KMS-11 (cell line): ENCODE data around the gene UBE2M.

Experiments used
- H2AFZ ChIP-seq: fragments of 200-600 bp; sonication (generic); 2 replicates; pipeline ENCODE4 v1.6.1; 2016; ENCODE audit warnings: antibody characterized with exemption, mixed run types, low read depth
- H3K27ac ChIP-seq: fragments of 200-600 bp; sonication (generic); 2 replicates; pipeline ENCODE4 v1.6.1; 2016; ENCODE audit warnings: mild to moderate bottlenecking, mixed run types
- H3K27me3 ChIP-seq: fragments of 200-600 bp; sonication (generic); 2 replicates; pipeline ENCODE4 v1.6.1; 2017; ENCODE audit warnings: mild to moderate bottlenecking, low read depth, mixed run types, moderate library complexity; ENCODE audit not compliant: insufficient read depth
- H3K36me3 ChIP-seq: fragments of 200-600 bp; sonication (generic); 2 replicates; pipeline ENCODE4 v1.6.1; 2017; ENCODE audit warnings: mild to moderate bottlenecking, mixed run types; ENCODE audit not compliant: insufficient read depth
- H3K4me1 ChIP-seq: fragments of 200-600 bp; sonication (generic); 2 replicates; pipeline ENCODE4 v1.6.1; 2016; ENCODE audit warnings: mild to moderate bottlenecking, low read depth, mixed run types; ENCODE audit not compliant: poor library complexity, severe bottlenecking
- H3K4me2 ChIP-seq: fragments of 200-600 bp; sonication (generic); 2 replicates; pipeline ENCODE4 v1.7.0; 2016; ENCODE audit warnings: mild to moderate bottlenecking, mixed run types
- H3K4me3 ChIP-seq: fragments of 200-600 bp; sonication (generic); IDR thresholded peaks from 2 replicates; pipeline ENCODE4 v1.6.1; 2017; ENCODE audit warnings: low read depth, low read length, mixed read lengths; ENCODE audit not compliant: insufficient read depth
- H3K79me2 ChIP-seq: fragments of 200-600 bp; sonication (generic); 2 replicates; pipeline ENCODE4 v1.6.1; 2016; ENCODE audit warnings: low read depth, mixed run types; ENCODE audit not compliant: insufficient read depth
- H3K9ac ChIP-seq: fragments of 200-600 bp; sonication (generic); 2 replicates; pipeline ENCODE4 v1.6.1; 2016; ENCODE audit warnings: mild to moderate bottlenecking, mixed run types
- H4K20me1 ChIP-seq: fragments of 200-600 bp; sonication (generic); 2 replicates; pipeline ENCODE4 v1.6.1; 2016; ENCODE audit warnings: mild to moderate bottlenecking, mixed run types; ENCODE audit not compliant: insufficient read depth
- CTCF ChIP-seq: fragments of 200-600 bp; sonication (generic); conservative IDR thresholded peaks from 2 replicates; pipeline ENCODE4 v1.6.1; 2017; ENCODE audit warnings: low read depth, mild to moderate bottlenecking, antibody characterized with exemption, low read length, moderate library complexity, mixed read lengths

The UBE2M gene

GRCh38 chr19:58516246-58516836 lies 42.1 kb downstream of the UBE2M start:
- Histone ChIP-seq H3K4me3 (no peak overlapping the region), H3K4me2 (no peak overlapping the region), H3K4me1 (peaks cover 30% of the 10 kb centered on the region), H3K27ac (no peak overlapping the region), H2AFZ (no peak overlapping the region), H3K79me2 (peaks cover 25% of the 10 kb centered on the region), H3K27me3 (no peaks in the 10 kb centered on the region), H3K9ac (no peak overlapping the region), H4K20me1 (no peaks in the 10 kb centered on the region), H3K36me3 (no peaks in the 10 kb centered on the region)
- no peak for TF ChIP-seq CTCF

GRCh38 chr19:58515259-58515658 lies 43.2 kb downstream of the UBE2M start:
- H3K4me2 ChIP-seq, result peak overlapping the region; percentile 94; the same call in 1 of the 2 replicates
- H3K4me1 ChIP-seq, result peaks cover 26% of the 10 kb centered on the region
- H3K9ac ChIP-seq, result no peak overlapping the region

GRCh38 chr19:58514564-58515022 lies 43.8 kb downstream of the UBE2M start:
- no peaks in the 10 kb centered on the region for H4K20me1 ChIP-seq
- peaks cover 25% of the 10 kb centered on the region for H3K79me2 ChIP-seq
- H3K27ac ChIP-seq, result peak overlapping the region; percentile 58
- no peaks in the 10 kb centered on the region for H3K27me3 ChIP-seq
- H3K9ac ChIP-seq, result peak overlapping the region; percentile 80
- no peaks in the 10 kb centered on the region for H3K36me3 ChIP-seq
- H2AFZ ChIP-seq, result no peak overlapping the region
- H3K4me2 ChIP-seq, result peak overlapping the region; percentile 94
- no peak overlapping the region for H3K4me3 ChIP-seq
- H3K4me1 ChIP-seq, result peaks cover 25% of the 10 kb centered on the region
- TF ChIP-seq CTCF, result no peak

More at GRCh38 chr19:58515259-58515658, 43.2 kb downstream of the UBE2M start:
- Histone ChIP-seq H3K27ac (no peak overlapping the region), H4K20me1 (no peaks in the 10 kb centered on the region), H3K36me3 (no peaks in the 10 kb centered on the region), H3K27me3 (no peaks in the 10 kb centered on the region), H3K79me2 (peaks cover 25% of the 10 kb centered on the region), H3K4me3 (no peak overlapping the region), H2AFZ (no peak overlapping the region)
- TF ChIP-seq CTCF, result no peak

GRCh38 chr19:58513694-58514563 lies 44.5 kb downstream of the UBE2M start:
- peak overlapping the region; percentile 58 for H3K27ac ChIP-seq
- H3K4me2 ChIP-seq, result peak overlapping the region; percentile 94
- H3K79me2 ChIP-seq, result peaks cover 25% of the 10 kb centered on the region
- H2AFZ ChIP-seq, result peak overlapping the region; percentile 68
- H4K20me1 ChIP-seq, result no peaks in the 10 kb centered on the region
- peaks cover 25% of the 10 kb centered on the region for H3K4me1 ChIP-seq
- H3K27me3 ChIP-seq, result no peaks in the 10 kb centered on the region
- H3K4me3 ChIP-seq, result no peak overlapping the region
- peak; percentile 78 for TF ChIP-seq CTCF
- peak overlapping the region; percentile 80 for H3K9ac ChIP-seq
- no peaks in the 10 kb centered on the region for H3K36me3 ChIP-seq
